Effector memory CD8-positive, alpha-beta T cell (primary cell): ENCODE results near the gene SLK.

Experiments
- ATAC-seq: fragments of 150-1000 bp; cut with Tn5 transposase; replicated peaks from 2 replicates; pipeline ENCODE4 v1.10.0; 2021; ENCODE audit warnings: mild to moderate bottlenecking, moderate library complexity
- DNase-seq, 3 experiments: peaks; one replicate each; pipeline ENCODE4 v3.0.0; 2021
- H3K27ac Mint-ChIP-seq, 2 donors: one replicate each; pipeline ENCODE4 v1.8.0; 2022; ENCODE audit warnings: mild to moderate bottlenecking in 2 of 2, mixed read lengths in 2 of 2, moderate library complexity in 2 of 2
- H3K27me3 Mint-ChIP-seq, 2 donors: one replicate each; pipeline ENCODE4 v1.8.0; 2022; ENCODE audit warnings: mixed read lengths in 2 of 2
- H3K36me3 Mint-ChIP-seq: one replicate; pipeline ENCODE4 v1.8.0; 2022; ENCODE audit warnings: mild to moderate bottlenecking, moderate library complexity, mixed read lengths; ENCODE audit not compliant: insufficient read depth
- H3K4me1 Mint-ChIP-seq, 2 donors: one replicate each; pipeline ENCODE4 v1.8.0; 2022; ENCODE audit warnings: low read depth in 2 of 2, mixed read lengths in 2 of 2
- H3K4me3 Mint-ChIP-seq, 2 donors: one replicate each; pipeline ENCODE4 v1.8.0; 2022; ENCODE audit warnings: mild to moderate bottlenecking in 2 of 2, mixed read lengths in 2 of 2, moderate library complexity in 2 of 2
- H3K9me3 Mint-ChIP-seq, 2 donors: one replicate each; pipeline ENCODE4 v1.8.0; 2022; ENCODE audit warnings: mixed read lengths in 2 of 2
- total RNA-seq, 9 experiments: gene quantifications; one replicate each; lab custom pipeline; 2026; lab: John Stamatoyannopoulos, UW

Gene SLK
- 137 to 261 (median 167) reads per million in 9 experiments for total RNA-seq

DNA sequence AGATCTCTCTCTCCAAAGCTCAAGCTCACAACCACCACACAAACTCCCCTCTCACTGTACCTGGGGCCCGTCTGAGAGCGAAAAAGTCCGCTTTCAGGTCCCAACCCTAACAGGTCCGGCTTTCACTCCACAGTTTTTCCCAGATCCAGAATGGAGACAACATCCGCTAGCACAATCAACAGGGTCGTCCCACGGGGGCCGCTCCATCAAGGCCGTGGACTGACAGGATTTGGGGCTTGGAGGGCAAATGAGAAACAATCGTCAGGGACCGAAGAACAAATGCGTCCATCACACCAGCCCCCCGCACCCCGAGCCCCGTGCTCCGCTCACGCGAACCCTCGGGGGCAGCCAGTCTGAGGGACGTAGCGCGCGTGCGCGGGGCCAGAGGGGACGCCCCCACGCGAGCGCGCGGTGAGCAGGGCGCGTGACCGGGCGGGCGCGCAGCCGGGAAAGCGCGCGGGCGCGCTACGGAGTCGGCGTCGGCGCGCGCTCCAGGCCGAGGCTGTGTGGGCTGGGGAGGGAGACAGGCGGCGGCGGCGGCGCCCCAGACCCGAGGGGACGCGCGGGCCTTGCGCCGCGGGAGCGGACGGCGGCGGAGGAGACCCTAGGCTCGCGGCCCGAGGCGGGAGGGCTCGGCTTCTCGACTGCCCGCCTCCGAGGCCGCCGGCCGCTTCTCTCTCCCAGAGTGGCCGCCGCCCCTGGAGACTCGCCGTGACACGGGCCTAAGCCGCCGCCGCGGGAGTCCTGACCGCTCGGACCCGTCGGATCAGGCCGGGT, at the start of gene SLK:
TSS of gene SLK (plus strand) at position 470 of the 777 bp plus-strand sequence. CDS start 606 bp downstream, outside the sequence.
- Mint-ChIP-seq H3K27ac (peak within 1 kb of the TSS; percentile 93), H3K27me3 (no peaks in the 10 kb centered on the region), H3K36me3 (peaks cover 17% of the 10 kb centered on the region), H3K4me3 (peak within 1 kb of the TSS; percentile 95), H3K4me1 (peaks cover 18 to 33% of the 10 kb centered on the region in 2 donors), H3K9me3 (no peaks in the 10 kb centered on the region)
- peak; percentile 88 for ATAC-seq
- peak; percentile 79 to 87 (median 84) for DNase-seq

GRCh38 chr10:103917302-103918052, 49.5 kb upstream of the SLK start:
- Mint-ChIP-seq H3K9me3 (no peaks in the 10 kb centered on the region), H3K36me3 (peaks cover 10% of the 10 kb centered on the region), H3K4me1 (peaks cover 32 to 39% of the 10 kb centered on the region in 2 donors), H3K27me3 (no peaks in the 10 kb centered on the region), H3K4me3 (peak overlapping the region; percentile 97 to 98), H3K27ac (peak overlapping the region; percentile 89 to 95)
- DNase-seq (no peak), ATAC-seq (no peak)

DNA sequence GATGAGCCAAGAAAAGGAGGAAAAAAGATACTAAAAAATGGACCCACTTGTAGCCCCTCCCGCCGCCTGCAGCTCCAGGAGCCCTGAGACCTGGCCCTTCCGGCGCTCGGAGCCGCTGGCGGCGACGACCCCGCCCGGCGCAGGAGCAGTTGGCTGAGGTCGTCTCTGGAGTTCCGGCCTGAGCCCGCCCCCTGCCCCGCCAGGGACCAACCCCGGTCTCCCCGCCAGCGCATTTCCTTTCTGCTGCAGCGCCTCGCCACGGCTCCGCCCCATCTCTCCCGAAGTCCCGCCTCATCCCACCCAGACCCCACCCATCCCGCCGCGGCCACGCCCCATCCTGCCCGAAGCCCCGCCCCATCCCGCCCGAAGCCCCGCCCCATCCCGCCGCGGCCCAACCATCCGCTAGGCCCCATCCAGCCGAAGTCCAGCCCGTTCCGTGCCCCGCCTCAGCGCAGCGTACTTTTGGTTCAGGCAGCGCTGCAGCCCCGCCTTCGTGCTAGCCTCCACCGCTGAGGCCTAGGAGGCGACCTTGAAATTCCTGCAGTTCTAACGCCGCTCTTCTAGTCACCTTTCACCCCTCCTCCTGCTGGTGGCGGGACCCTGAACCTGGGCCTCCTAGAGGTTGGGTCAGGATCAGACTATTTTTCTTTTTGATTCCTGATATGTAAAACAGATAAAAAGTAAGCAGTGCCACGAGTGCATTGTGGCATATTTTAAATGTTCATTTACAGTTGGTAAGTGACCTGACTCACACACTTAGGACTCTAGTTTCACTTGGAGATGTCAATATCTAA, 48.7 kb upstream of the SLK start, which contains the start of gene STN1:
TSS of gene STN1 (minus strand) at position 132 of the 794 bp plus-strand sequence. CDS start 590 bp downstream, outside the sequence.
- peaks cover 24 to 31% of the 10 kb centered on the region in 2 donors for H3K4me1 Mint-ChIP-seq
- peaks cover 7% of the 10 kb centered on the region for H3K36me3 Mint-ChIP-seq
- H3K27me3 Mint-ChIP-seq: no peaks in the 10 kb centered on the region
- H3K9me3 Mint-ChIP-seq: no peaks in the 10 kb centered on the region
- peak within 1 kb of the TSS; percentile 89 to 95 for H3K27ac Mint-ChIP-seq
- H3K4me3 Mint-ChIP-seq: peak within 1 kb of the TSS; percentile 97 to 98
- peak; percentile 91 for ATAC-seq
- DNase-seq: peak; percentile 90 to 91 (median 90)

- Mint-ChIP-seq H3K9me3 (no peaks in the 10 kb centered on the region), H3K27me3 (no peaks in the 10 kb centered on the region), H3K4me3 (no peak overlapping the region), H3K4me1 (peaks cover 19 to 25% of the 10 kb centered on the region in 2 donors), H3K36me3 (peaks cover 7% of the 10 kb centered on the region), H3K27ac (no peak overlapping the region)
- DNase-seq (no peak), ATAC-seq (no peak)
Measured at GRCh38 chr10:103919648-103920025, 47.3 kb upstream of the SLK start.

DNA sequence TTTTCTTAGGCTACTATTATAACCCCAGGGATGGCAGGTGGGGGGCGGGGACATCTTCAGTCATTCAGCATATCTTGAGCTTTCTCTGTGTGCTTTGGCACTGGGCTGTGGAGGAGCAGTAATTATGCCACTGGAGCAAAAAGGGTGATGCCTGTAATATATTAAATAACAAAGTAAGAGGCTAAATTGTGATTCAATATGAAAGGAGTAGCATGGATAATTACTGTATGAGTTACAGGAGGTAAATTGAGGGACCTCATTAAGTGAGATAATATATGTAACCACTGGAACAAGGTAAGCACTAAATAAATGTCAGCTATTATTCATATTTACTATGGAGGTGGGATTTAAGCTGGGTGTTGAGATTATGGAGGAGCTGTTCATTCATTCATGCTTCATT, 45.7 kb upstream of the SLK start:
- H3K9me3 Mint-ChIP-seq: no peaks in the 10 kb centered on the region
- H3K4me3 Mint-ChIP-seq: no peak overlapping the region
- no peak for DNase-seq
- no peak overlapping the region for H3K27ac Mint-ChIP-seq
- H3K4me1 Mint-ChIP-seq: peaks cover 8 to 9% of the 10 kb centered on the region in 2 donors
- H3K27me3 Mint-ChIP-seq: no peaks in the 10 kb centered on the region
- H3K36me3 Mint-ChIP-seq: peaks cover 7% of the 10 kb centered on the region
- no peak for ATAC-seq

- no peak for ATAC-seq
- Mint-ChIP-seq H3K9me3 (no peaks in the 10 kb centered on the region), H3K4me1 (peaks cover 7 to 8% of the 10 kb centered on the region in 2 donors), H3K4me3 (no peak overlapping the region), H3K27ac (no peak overlapping the region), H3K36me3 (peaks cover 7% of the 10 kb centered on the region), H3K27me3 (no peaks in the 10 kb centered on the region)
- DNase-seq: no peak
Measured at GRCh38 chr10:103921750-103922195, 45.2 kb upstream of the SLK start.

GRCh38 chr10:103922659-103923058, 44.3 kb upstream of the SLK start:
- no peaks in the 10 kb centered on the region for H3K9me3 Mint-ChIP-seq
- H3K27ac Mint-ChIP-seq: no peak overlapping the region
- no peak overlapping the region for H3K4me3 Mint-ChIP-seq
- H3K27me3 Mint-ChIP-seq: no peaks in the 10 kb centered on the region
- ATAC-seq: no peak
- peaks cover 7% of the 10 kb centered on the region in 2 donors for H3K4me1 Mint-ChIP-seq
- DNase-seq: no peak
- H3K36me3 Mint-ChIP-seq: peaks cover 7% of the 10 kb centered on the region

DNA sequence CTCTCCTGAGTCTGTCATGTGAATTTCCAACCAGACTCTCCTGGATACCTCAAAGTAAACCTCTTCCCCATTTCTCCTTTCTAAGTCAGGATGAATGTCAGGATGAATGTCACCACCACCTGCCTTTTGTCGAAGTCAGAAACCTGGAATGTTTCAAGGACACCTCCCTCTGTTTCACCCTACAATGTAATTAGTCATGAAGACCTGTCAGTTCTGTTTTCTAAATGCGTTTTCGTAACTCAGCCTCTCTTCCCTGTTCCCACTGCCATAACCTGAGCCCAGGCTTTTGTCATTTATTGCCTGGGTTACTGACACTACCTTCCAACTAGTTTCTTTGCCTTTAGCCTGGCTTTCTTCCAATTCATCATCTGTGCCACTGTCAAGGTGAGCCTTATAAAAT, 43.4 kb upstream of the SLK start:
- no peaks in the 10 kb centered on the region for H3K9me3 Mint-ChIP-seq
- no peak overlapping the region for H3K27ac Mint-ChIP-seq
- no peaks in the 10 kb centered on the region for H3K27me3 Mint-ChIP-seq
- DNase-seq: no peak
- no peak for ATAC-seq
- no peak overlapping the region for H3K4me3 Mint-ChIP-seq
- no peaks in the 10 kb centered on the region for H3K36me3 Mint-ChIP-seq
- peaks cover 5% of the 10 kb centered on the region in 2 donors for H3K4me1 Mint-ChIP-seq

GRCh38 chr10:103925591-103925990, 41.3 kb upstream of the SLK start:
- no peaks in the 10 kb centered on the region for H3K4me1 Mint-ChIP-seq

DNA sequence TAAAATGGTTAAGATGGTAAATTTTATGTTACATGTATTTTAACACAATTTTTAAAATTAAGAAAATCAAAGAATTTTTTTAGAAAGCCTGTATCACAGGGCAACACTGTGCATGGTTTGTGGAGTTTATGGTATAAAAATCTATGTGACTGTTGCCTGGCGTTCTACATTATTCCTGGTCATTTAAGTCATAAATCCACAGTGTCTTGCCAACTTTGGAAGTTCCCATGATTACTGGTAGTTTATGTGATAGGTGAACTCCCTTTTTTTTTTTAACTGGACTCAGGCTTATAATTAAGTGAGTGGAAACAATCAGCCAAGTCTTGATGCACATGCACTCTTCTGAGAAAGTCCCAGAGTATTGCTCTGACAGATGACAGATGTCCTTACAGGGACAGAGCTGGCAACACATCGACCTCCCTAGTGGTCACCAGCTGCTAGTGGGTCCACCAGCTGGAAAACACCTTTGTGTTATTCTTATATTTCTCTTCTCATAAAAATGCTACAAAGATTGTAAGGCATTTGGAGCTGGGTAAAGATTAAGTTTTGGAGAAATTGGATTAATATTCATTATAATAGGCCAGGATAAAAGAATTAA, 40.1 kb upstream of the SLK start:
- Mint-ChIP-seq H3K9me3 (no peaks in the 10 kb centered on the region), H3K4me3 (no peak overlapping the region), H3K27me3 (no peaks in the 10 kb centered on the region), H3K36me3 (no peaks in the 10 kb centered on the region), H3K27ac (no peak overlapping the region), H3K4me1 (no peaks in the 10 kb centered on the region)
- ATAC-seq: no peak
- DNase-seq: no peak

More at GRCh38 chr10:103925591-103925990, 41.3 kb upstream of the SLK start:
- H3K27me3 Mint-ChIP-seq: no peaks in the 10 kb centered on the region
- no peak overlapping the region for H3K27ac Mint-ChIP-seq
- ATAC-seq: no peak
- DNase-seq: no peak
- no peaks in the 10 kb centered on the region for H3K36me3 Mint-ChIP-seq
- H3K9me3 Mint-ChIP-seq: no peaks in the 10 kb centered on the region
- no peak overlapping the region for H3K4me3 Mint-ChIP-seq

GRCh38 chr10:103928784-103929183, 38.2 kb upstream of the SLK start:
- ATAC-seq: no peak
- Mint-ChIP-seq H3K4me3 (no peak overlapping the region), H3K27me3 (no peaks in the 10 kb centered on the region)

DNA sequence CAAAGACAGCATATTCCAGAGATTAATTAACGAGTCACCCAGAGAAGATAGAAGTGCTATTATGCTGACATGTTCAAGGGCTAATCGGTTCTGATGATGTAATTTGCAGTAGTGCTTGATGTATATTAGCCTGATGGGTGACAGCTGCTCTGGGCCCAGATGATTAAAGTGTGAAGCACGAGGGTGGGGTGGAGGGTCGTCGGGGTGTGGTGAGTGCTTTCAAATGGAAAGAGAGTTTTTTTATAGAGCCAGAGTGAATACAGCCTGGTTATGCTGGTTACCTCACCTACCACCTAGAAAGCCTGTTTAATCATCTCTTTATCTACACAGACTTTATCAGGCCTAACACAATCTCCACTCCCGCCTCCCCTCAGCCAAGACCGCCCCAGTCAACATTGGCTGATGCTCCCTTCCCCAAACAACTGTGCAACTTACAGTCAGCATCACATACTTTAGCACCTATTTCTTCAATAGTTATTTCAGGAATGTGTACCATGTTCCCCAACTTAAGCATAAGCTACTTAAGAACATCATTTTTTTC, 37.5 kb upstream of the SLK start:
- Mint-ChIP-seq H3K27me3 (no peaks in the 10 kb centered on the region), H3K36me3 (no peaks in the 10 kb centered on the region), H3K4me1 (no peaks in the 10 kb centered on the region), H3K27ac (no peak overlapping the region), H3K4me3 (no peak overlapping the region), H3K9me3 (no peaks in the 10 kb centered on the region)
- ATAC-seq (no peak), DNase-seq (no peak)

More at GRCh38 chr10:103928784-103929183, 38.2 kb upstream of the SLK start:
- no peak overlapping the region for H3K27ac Mint-ChIP-seq
- H3K9me3 Mint-ChIP-seq: no peaks in the 10 kb centered on the region
- DNase-seq: no peak
- no peaks in the 10 kb centered on the region for H3K4me1 Mint-ChIP-seq
- no peaks in the 10 kb centered on the region for H3K36me3 Mint-ChIP-seq
